Activated B cell treated with CpG ODN at 0.5 μM for 24 hours (primary cell): ENCODE results near the gene BCAR1. TPM values are rescaled to one million over a fixed set of nuclear protein-coding genes. Genes with fewer than 3 reads are reported as not detected.
"Not testable (repeated sequence)": the region's sequence is repeated elsewhere in the genome, so short reads cannot be mapped to it uniquely, and the experiment has no call there.

Experiments used
- ATAC-seq: fragments of 200-7000 bp; cut with Tn5 transposase; one replicate; pipeline ENCODE4 v1.10.0; 2021; ENCODE audit warnings: low read depth, mild to moderate bottlenecking, moderate library complexity
- CTCF ChIA-PET: fragments of 350-600 bp; sonication (Branson Sonifier 250); formaldehyde crosslinking; loops from one replicate; lab custom pipeline; 2021; ENCODE audit warnings: antibody characterized with exemption; lab: Charles Lee
- POLR2A ChIA-PET: fragments of 350-600 bp; sonication (Branson Sonifier 250); formaldehyde crosslinking; loops from one replicate; lab custom pipeline; 2021; ENCODE audit warnings: antibody characterized with exemption; lab: Charles Lee
- DNase-seq: peaks from one replicate; pipeline ENCODE4 v3.0.0; 2022
- H3K27ac Mint-ChIP-seq: one replicate; pipeline ENCODE4 v1.8.0; 2020; ENCODE audit warnings: mixed read lengths
- H3K27me3 Mint-ChIP-seq: one replicate; pipeline ENCODE4 v1.8.0; 2021; ENCODE audit warnings: mixed read lengths
- H3K36me3 Mint-ChIP-seq: one replicate; pipeline ENCODE4 v1.8.0; 2021; ENCODE audit warnings: low read depth, mixed read lengths
- H3K4me1 Mint-ChIP-seq: one replicate; pipeline ENCODE4 v1.8.0; 2021; ENCODE audit warnings: mixed read lengths
- H3K4me3 Mint-ChIP-seq: one replicate; pipeline ENCODE4 v1.8.0; 2020; ENCODE audit warnings: mild to moderate bottlenecking, mixed read lengths
- H3K9me3 Mint-ChIP-seq: one replicate; pipeline ENCODE4 v1.8.0; 2020; ENCODE audit warnings: mixed read lengths
- CTCF ChIP-seq: fragments of 200-600 bp; IDR thresholded peaks from one replicate; pipeline ENCODE4 v1.8.0; 2022; ENCODE audit warnings: antibody characterized with exemption, mild to moderate bottlenecking
- intact Hi-C: fragments of 100-400 bp; cut with micrococcal nuclease; formaldehyde crosslinking; loops from one replicate; pipeline ENCODE4 v1.15.1; 2024
- total RNA-seq: library from RNA; stranded (reverse); gene quantifications from 2 replicates; pipeline ENCODE4 v1.2.3, GENCODE V29; 2022

Gene BCAR1
- total RNA-seq, 1 donor from 2014 or later: not detected

- peaks cover 40% of the 10 kb centered on the region for H3K27me3 Mint-ChIP-seq
Measured at GRCh38 chr16:75225678-75226515, 25.5 kb downstream of the BCAR1 start.

GRCh38 chr16:75225092-75225491 lies 26.3 kb downstream of the BCAR1 start:
- intact Hi-C loops: loop anchor here (2.0 kb wide), 1 partner anchor 18 kb away; the partner anchor contains the start of gene CTRB2
- peaks cover 33% of the 10 kb centered on the region for H3K27me3 Mint-ChIP-seq
- DNase-seq (no peak), ATAC-seq (no peak)
- H3K9me3 Mint-ChIP-seq: no peaks in the 10 kb centered on the region
- no peak for TF ChIP-seq CTCF
- no peak overlapping the region for H3K4me3 Mint-ChIP-seq
- ChIA-PET CTCF (interaction anchor here (1.2 kb wide), 1 partner anchor 16 kb away, joined by 3 read pairs; no protein-coding TSS in a partner anchor), POLR2A (no interaction called here)
- no peaks in the 10 kb centered on the region for H3K36me3 Mint-ChIP-seq
- H3K27ac Mint-ChIP-seq: no peak overlapping the region
- H3K4me1 Mint-ChIP-seq: no peaks in the 10 kb centered on the region

More at GRCh38 chr16:75225678-75226515, 25.5 kb downstream of the BCAR1 start:
- no peaks in the 10 kb centered on the region for H3K36me3 Mint-ChIP-seq
- no peak for TF ChIP-seq CTCF
- H3K27ac Mint-ChIP-seq: no peak overlapping the region
- ChIA-PET CTCF (interaction anchor here (1.2 kb wide), 1 partner anchor 16 kb away, joined by 3 read pairs; no protein-coding TSS in a partner anchor), POLR2A (no interaction called here)
- no peaks in the 10 kb centered on the region for H3K4me1 Mint-ChIP-seq
- ATAC-seq (no peak), DNase-seq (no peak)
- H3K4me3 Mint-ChIP-seq: no peak overlapping the region
- H3K9me3 Mint-ChIP-seq: no peaks in the 10 kb centered on the region
- intact Hi-C loops: loop anchor here (2.0 kb wide), 1 partner anchor 19 kb away; the partner anchor contains the start of gene CTRB2

GRCh38 chr16:75224306-75225082 lies 26.9 kb downstream of the BCAR1 start:
- ChIA-PET POLR2A (no interaction called here), CTCF (interaction anchor here (1.2 kb wide), 1 partner anchor 15 kb away, joined by 3 read pairs; no protein-coding TSS in a partner anchor)
- Mint-ChIP-seq H3K27me3 (peaks cover 33% of the 10 kb centered on the region), H3K4me3 (no peak overlapping the region), H3K4me1 (peaks cover 5% of the 10 kb centered on the region), H3K36me3 (no peaks in the 10 kb centered on the region), H3K27ac (no peak overlapping the region), H3K9me3 (no peaks in the 10 kb centered on the region)
- intact Hi-C loops: loop anchor here (2.0 kb wide), 1 partner anchor 18 kb away; the partner anchor contains the start of gene CTRB2
- ATAC-seq (no peak), DNase-seq (no peak)
- TF ChIP-seq CTCF: no peak

GRCh38 chr16:75223129-75223528 lies 28.3 kb downstream of the BCAR1 start:
- H3K9me3 Mint-ChIP-seq, POLR2A ChIA-PET, ATAC-seq, H3K27ac Mint-ChIP-seq, H3K36me3 Mint-ChIP-seq, DNase-seq, CTCF ChIA-PET, H3K4me3 Mint-ChIP-seq, intact Hi-C loops, H3K4me1 Mint-ChIP-seq: not testable (repeated sequence)
- H3K27me3 Mint-ChIP-seq: peaks cover 25% of the 10 kb centered on the region

- no peaks in the 10 kb centered on the region for H3K36me3 Mint-ChIP-seq
- no peak for DNase-seq
- intact Hi-C loops: no loop called here
- POLR2A ChIA-PET: interaction anchor here (0.7 kb wide), 1 partner anchor 124 kb away, joined by 3 read pairs; no protein-coding TSS in a partner anchor
- no peak for TF ChIP-seq CTCF
- peaks cover 11% of the 10 kb centered on the region for H3K4me1 Mint-ChIP-seq
- H3K27ac Mint-ChIP-seq: no peak overlapping the region
- CTCF ChIA-PET: interaction anchor here (3.3 kb wide), 1 partner anchor 23 kb away, joined by 16 read pairs; no protein-coding TSS in a partner anchor
- no peak overlapping the region for H3K4me3 Mint-ChIP-seq
- H3K27me3 Mint-ChIP-seq: peaks cover 17% of the 10 kb centered on the region
- no peaks in the 10 kb centered on the region for H3K9me3 Mint-ChIP-seq
- ATAC-seq: no peak
Measured at GRCh38 chr16:75222271-75222783, 29.1 kb downstream of the BCAR1 start.
